Activated T-cell treated with anti-CD3 and anti-CD28 coated beads, Interleukin-2, amount 50 U/mL, for 72 hours (primary cell): ENCODE measurements around the gene RIPK3. TPM values are rescaled to one million over a fixed set of nuclear protein-coding genes. Genes with fewer than 3 reads are reported as not detected.

Source experiments
- ATAC-seq, 2 donors: fragments of 150-1000 bp; cut with Tn5 transposase; replicated peaks in 1 of 2; 2 replicates each; pipeline ENCODE4 v1.10.0; 2021; ENCODE audit warnings: moderate library complexity in 2 of 2, mild to moderate bottlenecking in 1 of 2
- DNase-seq, 2 donors: peaks; one replicate each; pipeline ENCODE4 v3.0.0; 2021 to 2022; ENCODE audit warnings: mixed read lengths in 1 of 2
- H3K27ac Mint-ChIP-seq: one replicate; pipeline ENCODE4 v1.8.0; 2022; ENCODE audit warnings: mild to moderate bottlenecking, moderate library complexity, mixed read lengths
- H3K27me3 Mint-ChIP-seq: one replicate; pipeline ENCODE4 v1.8.0; 2022; ENCODE audit warnings: low read depth, mixed read lengths
- H3K36me3 Mint-ChIP-seq, 2 donors: one replicate each; pipeline ENCODE4 v1.8.0; 2022; ENCODE audit warnings: mixed read lengths in 2 of 2, mild to moderate bottlenecking in 1 of 2; ENCODE audit not compliant: insufficient read depth in 2 of 2
- H3K4me1 Mint-ChIP-seq: one replicate; pipeline ENCODE4 v1.8.0; 2022; ENCODE audit warnings: low read depth, mixed read lengths
- H3K4me3 Mint-ChIP-seq, 2 donors: one replicate each; pipeline ENCODE4 v1.8.0; 2022; ENCODE audit warnings: mild to moderate bottlenecking in 2 of 2, mixed read lengths in 2 of 2, moderate library complexity in 2 of 2
- H3K9me3 Mint-ChIP-seq, 2 donors: one replicate each; pipeline ENCODE4 v1.8.0; 2022; ENCODE audit warnings: mixed read lengths in 2 of 2
- total RNA-seq, 2 donors: library from RNA; stranded (reverse); gene quantifications; one replicate each; pipeline ENCODE4 v1.2.3, GENCODE V29; 2022

Gene RIPK3
- total RNA-seq, 2 donors from 2014 or later = 11.0 to 18.6 TPM

GRCh38 chr14:24317141-24317928 lies 22.5 kb downstream of the RIPK3 start:
- no peak for DNase-seq
- H3K9me3 Mint-ChIP-seq = no peaks in the 10 kb centered on the region
- peak in 1 of 2 donors; percentile 50 for ATAC-seq
- H3K4me1 Mint-ChIP-seq = peaks cover 45% of the 10 kb centered on the region
- peaks cover 0 to 4% of the 10 kb centered on the region in 2 donors for H3K36me3 Mint-ChIP-seq
- H3K27me3 Mint-ChIP-seq = peaks cover 6% of the 10 kb centered on the region
- H3K4me3 Mint-ChIP-seq = peak overlapping the region in 1 of 2 donors; percentile 40
- peak overlapping the region; percentile 16 for H3K27ac Mint-ChIP-seq

- DNase-seq = no peak
- no peak overlapping the region for H3K4me3 Mint-ChIP-seq
- H3K27me3 Mint-ChIP-seq = peaks cover 6% of the 10 kb centered on the region
- H3K36me3 Mint-ChIP-seq = peaks cover 0 to 4% of the 10 kb centered on the region in 2 donors
- H3K27ac Mint-ChIP-seq = no peak overlapping the region
- ATAC-seq = no peak
- no peaks in the 10 kb centered on the region for H3K9me3 Mint-ChIP-seq
- peaks cover 53% of the 10 kb centered on the region for H3K4me1 Mint-ChIP-seq
Observed at GRCh38 chr14:24316597-24316950, 23.2 kb downstream of the RIPK3 start.

GRCh38 chr14:24315807-24316596 lies 23.8 kb downstream of the RIPK3 start:
- Mint-ChIP-seq H3K4me1 (peaks cover 56% of the 10 kb centered on the region), H3K27ac (no peak overlapping the region), H3K27me3 (peaks cover 6% of the 10 kb centered on the region), H3K9me3 (no peaks in the 10 kb centered on the region), H3K36me3 (peaks cover 0 to 4% of the 10 kb centered on the region in 2 donors), H3K4me3 (no peak overlapping the region)
- ATAC-seq (no peak), DNase-seq (no peak)

- DNase-seq = no peak
- Mint-ChIP-seq H3K27ac (no peak overlapping the region), H3K4me3 (no peak overlapping the region), H3K9me3 (no peaks in the 10 kb centered on the region), H3K27me3 (peaks cover 6% of the 10 kb centered on the region), H3K4me1 (peaks cover 57% of the 10 kb centered on the region), H3K36me3 (peaks cover 0 to 4% of the 10 kb centered on the region in 2 donors)
- no peak for ATAC-seq
Observed at GRCh38 chr14:24315243-24315806, 24.5 kb downstream of the RIPK3 start.

GRCh38 chr14:24314377-24315193 lies 25.2 kb downstream of the RIPK3 start:
- H3K27me3 Mint-ChIP-seq = peaks cover 6% of the 10 kb centered on the region
- no peak overlapping the region for H3K27ac Mint-ChIP-seq
- DNase-seq (no peak), ATAC-seq (no peak)
- H3K36me3 Mint-ChIP-seq = peaks cover 0 to 4% of the 10 kb centered on the region in 2 donors
- H3K4me1 Mint-ChIP-seq = peaks cover 65% of the 10 kb centered on the region
- H3K9me3 Mint-ChIP-seq = no peaks in the 10 kb centered on the region
- peak overlapping the region in 1 of 2 donors; percentile 42 for H3K4me3 Mint-ChIP-seq

- Mint-ChIP-seq H3K4me3 (peak overlapping the region; percentile 17 to 86), H3K36me3 (peaks cover 0 to 10% of the 10 kb centered on the region in 2 donors), H3K27me3 (no peaks in the 10 kb centered on the region), H3K27ac (peak overlapping the region; percentile 22), H3K4me1 (peaks cover 71% of the 10 kb centered on the region), H3K9me3 (no peaks in the 10 kb centered on the region)
- no peak for ATAC-seq
- DNase-seq = no peak
Observed at GRCh38 chr14:24313913-24314312, 25.9 kb downstream of the RIPK3 start.

GRCh38 chr14:24312736-24313507 lies 26.9 kb downstream of the RIPK3 start:
- H3K27me3 Mint-ChIP-seq = no peaks in the 10 kb centered on the region
- no peak for ATAC-seq
- peaks cover 76% of the 10 kb centered on the region for H3K4me1 Mint-ChIP-seq

GRCh38 chr14:24311837-24312615 lies 27.8 kb downstream of the RIPK3 start:
- DNase-seq (no peak), ATAC-seq (no peak)
- no peaks in the 10 kb centered on the region for H3K9me3 Mint-ChIP-seq
- peak overlapping the region; percentile 85 to 86 for H3K4me3 Mint-ChIP-seq
- peak overlapping the region; percentile 64 for H3K27ac Mint-ChIP-seq
- H3K36me3 Mint-ChIP-seq = peaks cover 2 to 13% of the 10 kb centered on the region in 2 donors
- peaks cover 76% of the 10 kb centered on the region for H3K4me1 Mint-ChIP-seq
- H3K27me3 Mint-ChIP-seq = no peaks in the 10 kb centered on the region

More at GRCh38 chr14:24312736-24313507, 26.9 kb downstream of the RIPK3 start:
- no peaks in the 10 kb centered on the region for H3K9me3 Mint-ChIP-seq
- DNase-seq = no peak
- H3K36me3 Mint-ChIP-seq = peaks cover 2 to 13% of the 10 kb centered on the region in 2 donors
- peak overlapping the region; percentile 85 to 86 for H3K4me3 Mint-ChIP-seq
- H3K27ac Mint-ChIP-seq = peak overlapping the region; percentile 64

GRCh38 chr14:24310646-24311604 lies 28.9 kb downstream of the RIPK3 start, which contains the start of gene LTB4R:
Gene LTB4R (plus strand): TSS chr14:24311502. CDS start chr14:24315652, 4,150 bp downstream.
- peak within 1 kb of the TSS; percentile 64 for H3K27ac Mint-ChIP-seq
- H3K36me3 Mint-ChIP-seq = peaks cover 2 to 20% of the 10 kb centered on the region in 2 donors
- no peaks in the 10 kb centered on the region for H3K27me3 Mint-ChIP-seq
- H3K4me3 Mint-ChIP-seq = peak within 1 kb of the TSS; percentile 85 to 86
- peaks cover 74% of the 10 kb centered on the region for H3K4me1 Mint-ChIP-seq
- no peaks in the 10 kb centered on the region for H3K9me3 Mint-ChIP-seq
- ATAC-seq = peak; percentile 86
- peak; percentile 79 to 80 for DNase-seq

- no peak for ATAC-seq
- H3K36me3 Mint-ChIP-seq = peaks cover 3 to 20% of the 10 kb centered on the region in 2 donors
- peak overlapping the region; percentile 85 to 86 for H3K4me3 Mint-ChIP-seq
- no peaks in the 10 kb centered on the region for H3K9me3 Mint-ChIP-seq
- H3K27ac Mint-ChIP-seq = no peak overlapping the region
- peaks cover 74% of the 10 kb centered on the region for H3K4me1 Mint-ChIP-seq
- H3K27me3 Mint-ChIP-seq = no peaks in the 10 kb centered on the region
- no peak for DNase-seq
Observed at GRCh38 chr14:24310265-24310645, 29.5 kb downstream of the RIPK3 start.
